ENCODE measurements around the gene SFXN2. TPM values are rescaled to one million over a fixed set of nuclear protein-coding genes. Genes with fewer than 3 reads are reported as not detected.

Gene SFXN2
- total and polyA plus RNA-seq, 2 experiments from 2014 or later = 5.7 to 6.2 TPM

DNA sequence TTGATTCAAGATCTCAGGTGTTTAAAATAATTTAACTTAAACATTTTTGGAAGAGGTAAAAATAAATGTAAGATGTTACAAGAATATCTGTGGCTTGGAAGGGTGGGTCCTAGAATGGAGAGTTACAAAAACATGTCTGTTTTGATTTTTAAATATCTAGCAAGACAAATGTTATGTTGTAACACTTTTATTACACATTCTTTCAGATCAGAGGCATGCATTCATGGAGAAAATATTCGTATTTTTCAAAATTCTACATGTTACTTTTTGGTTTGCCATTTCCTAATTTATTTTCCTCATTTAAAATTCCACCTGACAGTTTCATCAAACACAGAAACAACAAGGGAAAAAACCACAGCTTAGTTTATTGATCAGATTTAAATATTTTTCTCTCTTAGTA lies 39.3 kb downstream of the SFXN2 start (continued):
- TF ChIP-seq, protein P1, sequence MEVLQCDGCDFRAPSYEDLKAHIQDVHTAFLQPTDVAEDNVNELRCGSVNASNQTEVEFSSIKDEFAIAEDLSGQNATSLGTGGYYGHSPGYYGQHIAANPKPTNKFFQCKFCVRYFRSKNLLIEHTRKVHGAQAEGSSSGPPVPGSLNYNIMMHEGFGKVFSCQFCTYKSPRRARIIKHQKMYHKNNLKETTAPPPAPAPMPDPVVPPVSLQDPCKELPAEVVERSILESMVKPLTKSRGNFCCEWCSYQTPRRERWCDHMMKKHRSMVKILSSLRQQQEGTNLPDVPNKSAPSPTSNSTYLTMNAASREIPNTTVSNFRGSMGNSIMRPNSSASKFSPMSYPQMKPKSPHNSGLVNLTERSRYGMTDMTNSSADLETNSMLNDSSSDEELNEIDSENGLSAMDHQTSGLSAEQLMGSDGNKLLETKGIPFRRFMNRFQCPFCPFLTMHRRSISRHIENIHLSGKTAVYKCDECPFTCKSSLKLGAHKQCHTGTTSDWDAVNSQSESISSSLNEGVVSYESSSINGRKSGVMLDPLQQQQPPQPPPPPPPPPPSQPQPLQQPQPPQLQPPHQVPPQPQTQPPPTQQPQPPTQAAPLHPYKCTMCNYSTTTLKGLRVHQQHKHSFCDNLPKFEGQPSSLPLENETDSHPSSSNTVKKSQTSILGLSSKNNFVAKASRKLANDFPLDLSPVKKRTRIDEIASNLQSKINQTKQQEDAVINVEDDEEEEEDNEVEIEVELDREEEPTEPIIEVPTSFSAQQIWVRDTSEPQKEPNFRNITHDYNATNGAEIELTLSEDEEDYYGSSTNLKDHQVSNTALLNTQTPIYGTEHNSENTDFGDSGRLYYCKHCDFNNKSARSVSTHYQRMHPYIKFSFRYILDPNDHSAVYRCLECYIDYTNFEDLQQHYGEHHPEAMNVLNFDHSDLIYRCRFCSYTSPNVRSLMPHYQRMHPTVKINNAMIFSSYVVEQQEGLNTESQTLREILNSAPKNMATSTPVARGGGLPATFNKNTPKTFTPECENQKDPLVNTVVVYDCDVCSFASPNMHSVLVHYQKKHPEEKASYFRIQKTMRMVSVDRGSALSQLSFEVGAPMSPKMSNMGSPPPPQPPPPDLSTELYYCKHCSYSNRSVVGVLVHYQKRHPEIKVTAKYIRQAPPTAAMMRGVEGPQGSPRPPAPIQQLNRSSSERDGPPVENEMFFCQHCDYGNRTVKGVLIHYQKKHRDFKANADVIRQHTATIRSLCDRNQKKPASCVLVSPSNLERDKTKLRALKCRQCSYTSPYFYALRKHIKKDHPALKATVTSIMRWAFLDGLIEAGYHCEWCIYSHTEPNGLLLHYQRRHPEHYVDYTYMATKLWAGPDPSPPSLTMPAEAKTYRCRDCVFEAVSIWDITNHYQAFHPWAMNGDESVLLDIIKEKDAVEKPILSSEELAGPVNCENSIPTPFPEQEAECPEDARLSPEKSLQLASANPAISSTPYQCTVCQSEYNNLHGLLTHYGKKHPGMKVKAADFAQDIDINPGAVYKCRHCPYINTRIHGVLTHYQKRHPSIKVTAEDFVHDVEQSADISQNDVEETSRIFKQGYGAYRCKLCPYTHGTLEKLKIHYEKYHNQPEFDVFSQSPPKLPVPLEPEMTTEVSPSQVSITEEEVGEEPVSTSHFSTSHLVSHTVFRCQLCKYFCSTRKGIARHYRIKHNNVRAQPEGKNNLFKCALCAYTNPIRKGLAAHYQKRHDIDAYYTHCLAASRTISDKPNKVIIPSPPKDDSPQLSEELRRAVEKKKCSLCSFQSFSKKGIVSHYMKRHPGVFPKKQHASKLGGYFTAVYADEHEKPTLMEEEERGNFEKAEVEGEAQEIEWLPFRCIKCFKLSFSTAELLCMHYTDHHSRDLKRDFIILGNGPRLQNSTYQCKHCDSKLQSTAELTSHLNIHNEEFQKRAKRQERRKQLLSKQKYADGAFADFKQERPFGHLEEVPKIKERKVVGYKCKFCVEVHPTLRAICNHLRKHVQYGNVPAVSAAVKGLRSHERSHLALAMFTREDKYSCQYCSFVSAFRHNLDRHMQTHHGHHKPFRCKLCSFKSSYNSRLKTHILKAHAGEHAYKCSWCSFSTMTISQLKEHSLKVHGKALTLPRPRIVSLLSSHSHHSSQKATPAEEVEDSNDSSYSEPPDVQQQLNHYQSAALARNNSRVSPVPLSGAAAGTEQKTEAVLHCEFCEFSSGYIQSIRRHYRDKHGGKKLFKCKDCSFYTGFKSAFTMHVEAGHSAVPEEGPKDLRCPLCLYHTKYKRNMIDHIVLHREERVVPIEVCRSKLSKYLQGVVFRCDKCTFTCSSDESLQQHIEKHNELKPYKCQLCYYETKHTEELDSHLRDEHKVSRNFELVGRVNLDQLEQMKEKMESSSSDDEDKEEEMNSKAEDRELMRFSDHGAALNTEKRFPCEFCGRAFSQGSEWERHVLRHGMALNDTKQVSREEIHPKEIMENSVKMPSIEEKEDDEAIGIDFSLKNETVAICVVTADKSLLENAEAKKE (CRISPR knock-in tag; IDR thresholded peaks at IDR 0.05) = no peak
- TF ChIP-seq STAT1 (IDR thresholded peaks at IDR 0.05; ENCODE audit: unreplicated experiment) = no peak

DNA sequence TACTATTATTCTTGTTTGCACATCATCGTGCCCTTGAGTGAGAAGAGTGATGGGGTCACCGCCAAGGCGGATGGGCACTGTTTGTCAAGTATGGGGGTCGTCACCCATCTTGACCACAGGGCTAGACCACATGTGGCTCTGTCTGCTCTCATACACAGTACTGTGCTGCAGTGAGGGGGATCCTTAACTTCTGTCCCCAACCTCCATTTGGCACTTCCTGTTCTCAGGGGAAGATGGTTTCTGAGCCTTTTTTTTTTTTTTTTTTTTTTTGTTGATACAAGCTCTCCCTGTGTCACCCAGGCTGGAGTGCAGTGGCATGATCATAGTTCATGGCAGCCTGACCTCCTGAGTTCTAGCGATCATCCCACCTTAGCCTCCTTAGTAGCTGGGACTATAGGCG lies 42.9 kb downstream of the SFXN2 start:
- no peak for DNase-seq (ENCODE audit: low spot score)
- Mint-ChIP-seq H3K36me3 (ENCODE audit: low read depth) (no peaks in the 10 kb centered on the region), H3K4me1 (peaks cover 15% of the 10 kb centered on the region; the same call in 2 of the 3 replicates), H3K9me3 (no peaks in the 10 kb centered on the region), H3K27ac (no peak overlapping the region), H3K27me3 (ENCODE audit: insufficient read depth, low read depth, poor library complexity) (peaks cover 6% of the 10 kb centered on the region), H3K4me3 (no peak overlapping the region)
- ATAC-seq = no peak
- Histone ChIP-seq H3K27me3 (ENCODE audit: insufficient read depth) (no peaks in the 10 kb centered on the region), H3K27ac (ENCODE audit: low read depth) (no peak overlapping the region), H3K79me2 (replicated peaks; ENCODE audit: insufficient read depth) (peaks cover 20% of the 10 kb centered on the region), H3K4me1 (ENCODE audit: insufficient read depth) (peaks cover 3% of the 10 kb centered on the region; the same call in 1 of the 2 replicates), H3K4me2 (no peak overlapping the region), H3K4me3 (no peak overlapping the region), H2AFZ (no peak overlapping the region), H4K20me1 (replicated peaks; ENCODE audit: insufficient read depth) (no peaks in the 10 kb centered on the region; the same call in none of the 2 replicates), H3K36me3 (ENCODE audit: insufficient read depth) (no peaks in the 10 kb centered on the region), H3F3A (replicated peaks; ENCODE audit: low read depth) (no peaks in the 10 kb centered on the region), H3K9me2 (ENCODE audit: insufficient read depth) (no peaks in the 10 kb centered on the region)
- TF ChIP-seq, protein P2, sequence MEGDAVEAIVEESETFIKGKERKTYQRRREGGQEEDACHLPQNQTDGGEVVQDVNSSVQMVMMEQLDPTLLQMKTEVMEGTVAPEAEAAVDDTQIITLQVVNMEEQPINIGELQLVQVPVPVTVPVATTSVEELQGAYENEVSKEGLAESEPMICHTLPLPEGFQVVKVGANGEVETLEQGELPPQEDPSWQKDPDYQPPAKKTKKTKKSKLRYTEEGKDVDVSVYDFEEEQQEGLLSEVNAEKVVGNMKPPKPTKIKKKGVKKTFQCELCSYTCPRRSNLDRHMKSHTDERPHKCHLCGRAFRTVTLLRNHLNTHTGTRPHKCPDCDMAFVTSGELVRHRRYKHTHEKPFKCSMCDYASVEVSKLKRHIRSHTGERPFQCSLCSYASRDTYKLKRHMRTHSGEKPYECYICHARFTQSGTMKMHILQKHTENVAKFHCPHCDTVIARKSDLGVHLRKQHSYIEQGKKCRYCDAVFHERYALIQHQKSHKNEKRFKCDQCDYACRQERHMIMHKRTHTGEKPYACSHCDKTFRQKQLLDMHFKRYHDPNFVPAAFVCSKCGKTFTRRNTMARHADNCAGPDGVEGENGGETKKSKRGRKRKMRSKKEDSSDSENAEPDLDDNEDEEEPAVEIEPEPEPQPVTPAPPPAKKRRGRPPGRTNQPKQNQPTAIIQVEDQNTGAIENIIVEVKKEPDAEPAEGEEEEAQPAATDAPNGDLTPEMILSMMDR (conservative IDR thresholded peaks at IDR 0.05; ENCODE audit: low read depth in 2 of 2) = no peak
- TF ChIP-seq POLR2AphosphoS5 (IDR thresholded peaks at IDR 0.05; ENCODE audit: low read depth) (no peak), CREB1 (CRISPR knock-in tag; IDR thresholded peaks at IDR 0.05; ENCODE audit: low read depth) (no peak), STAT1 (IDR thresholded peaks at IDR 0.05; ENCODE audit: unreplicated experiment) (no peak), ZNF114 (CRISPR knock-in tag; IDR thresholded peaks at IDR 0.05) (no peak), JUNB (IDR thresholded peaks at IDR 0.05; ENCODE audit: unreplicated experiment) (no peak), NANOG (IDR thresholded peaks at IDR 0.05; ENCODE audit: borderline replicate concordance) (no peak), ZNF331 (CRISPR knock-in tag; IDR thresholded peaks at IDR 0.05; ENCODE audit: low read depth) (no peak), EZH2 (IDR thresholded peaks at IDR 0.05; ENCODE audit: low read depth, unreplicated experiment) (no peak), EZH2phosphoT487 (IDR thresholded peaks at IDR 0.05; ENCODE audit: unreplicated experiment) (no peak)
- TF ChIP-seq, protein P3, sequence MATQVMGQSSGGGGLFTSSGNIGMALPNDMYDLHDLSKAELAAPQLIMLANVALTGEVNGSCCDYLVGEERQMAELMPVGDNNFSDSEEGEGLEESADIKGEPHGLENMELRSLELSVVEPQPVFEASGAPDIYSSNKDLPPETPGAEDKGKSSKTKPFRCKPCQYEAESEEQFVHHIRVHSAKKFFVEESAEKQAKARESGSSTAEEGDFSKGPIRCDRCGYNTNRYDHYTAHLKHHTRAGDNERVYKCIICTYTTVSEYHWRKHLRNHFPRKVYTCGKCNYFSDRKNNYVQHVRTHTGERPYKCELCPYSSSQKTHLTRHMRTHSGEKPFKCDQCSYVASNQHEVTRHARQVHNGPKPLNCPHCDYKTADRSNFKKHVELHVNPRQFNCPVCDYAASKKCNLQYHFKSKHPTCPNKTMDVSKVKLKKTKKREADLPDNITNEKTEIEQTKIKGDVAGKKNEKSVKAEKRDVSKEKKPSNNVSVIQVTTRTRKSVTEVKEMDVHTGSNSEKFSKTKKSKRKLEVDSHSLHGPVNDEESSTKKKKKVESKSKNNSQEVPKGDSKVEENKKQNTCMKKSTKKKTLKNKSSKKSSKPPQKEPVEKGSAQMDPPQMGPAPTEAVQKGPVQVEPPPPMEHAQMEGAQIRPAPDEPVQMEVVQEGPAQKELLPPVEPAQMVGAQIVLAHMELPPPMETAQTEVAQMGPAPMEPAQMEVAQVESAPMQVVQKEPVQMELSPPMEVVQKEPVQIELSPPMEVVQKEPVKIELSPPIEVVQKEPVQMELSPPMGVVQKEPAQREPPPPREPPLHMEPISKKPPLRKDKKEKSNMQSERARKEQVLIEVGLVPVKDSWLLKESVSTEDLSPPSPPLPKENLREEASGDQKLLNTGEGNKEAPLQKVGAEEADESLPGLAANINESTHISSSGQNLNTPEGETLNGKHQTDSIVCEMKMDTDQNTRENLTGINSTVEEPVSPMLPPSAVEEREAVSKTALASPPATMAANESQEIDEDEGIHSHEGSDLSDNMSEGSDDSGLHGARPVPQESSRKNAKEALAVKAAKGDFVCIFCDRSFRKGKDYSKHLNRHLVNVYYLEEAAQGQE (IDR thresholded peaks at IDR 0.05; ENCODE audit: unreplicated experiment) = no peak

Measured in GM23338 (cell line).